GM21447 (cell line): Measurements from ENCODE around the gene SLC8A1.

Experiments
- ATAC-seq: cut with Tn5 transposase; IDR thresholded peaks from one replicate; pipeline ENCODE4 v1.9.1; 2021; ENCODE audit not compliant: unreplicated experiment

SLC8A1 gene

DNA sequence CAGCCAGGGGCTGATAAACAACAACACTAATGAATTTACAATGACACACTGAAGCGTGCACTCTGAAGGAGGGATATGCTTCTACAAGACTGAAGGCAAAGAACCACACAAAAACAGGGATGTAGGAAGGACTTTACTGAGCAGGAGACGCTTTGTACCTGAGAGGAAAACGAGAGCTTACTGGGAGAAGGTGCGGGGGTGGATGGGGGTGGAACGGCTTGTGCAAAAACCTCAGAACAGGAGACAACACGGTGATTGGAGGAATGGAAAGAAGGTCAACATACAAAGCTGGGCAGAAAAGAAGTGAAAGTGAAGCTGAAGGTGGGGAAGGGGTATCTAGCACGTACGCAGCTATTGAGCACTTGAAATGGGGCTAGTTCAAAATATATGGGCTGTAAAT is 93.1 kb downstream of the SLC8A1 start:
- no peak for ATAC-seq

DNA sequence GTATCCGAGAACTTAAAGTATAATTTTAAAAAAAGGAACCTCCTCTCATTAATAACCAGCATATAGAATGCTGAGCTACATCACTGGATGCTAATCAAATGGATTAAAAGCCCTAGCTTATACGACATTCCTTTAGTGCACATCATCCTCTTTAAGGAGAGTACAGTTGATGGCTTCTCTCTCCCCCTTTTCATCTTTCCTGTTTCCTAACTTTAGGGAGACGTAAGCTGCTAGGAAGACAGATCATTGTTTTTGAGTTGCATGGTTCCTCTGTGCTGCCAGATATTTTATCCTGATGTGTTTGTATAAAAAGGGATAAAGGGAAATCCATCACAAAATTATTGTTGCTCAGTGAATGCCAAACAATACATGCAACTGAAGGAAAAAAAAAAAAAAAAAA is 94.2 kb downstream of the SLC8A1 start:
- ATAC-seq, result no peak

DNA sequence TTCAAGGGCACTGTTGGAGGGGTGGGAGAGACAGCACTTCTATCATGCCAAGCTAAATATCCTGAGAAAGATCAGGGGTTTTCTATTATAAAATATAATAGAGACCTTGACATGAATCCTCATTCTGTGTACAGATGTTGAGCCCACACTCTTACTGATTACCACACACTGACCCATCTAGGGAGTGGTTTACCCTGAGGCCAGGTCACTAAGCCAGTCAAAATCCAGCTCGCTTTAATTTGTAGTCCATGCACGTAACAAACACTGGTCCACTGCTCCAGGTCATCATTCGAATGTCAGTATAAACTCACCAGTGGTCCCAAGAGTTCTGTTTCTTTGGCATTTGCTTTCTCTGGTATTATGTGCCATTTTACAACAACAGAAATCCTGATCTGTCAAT is 96.4 kb downstream of the SLC8A1 start:
- ATAC-seq, result no peak

DNA sequence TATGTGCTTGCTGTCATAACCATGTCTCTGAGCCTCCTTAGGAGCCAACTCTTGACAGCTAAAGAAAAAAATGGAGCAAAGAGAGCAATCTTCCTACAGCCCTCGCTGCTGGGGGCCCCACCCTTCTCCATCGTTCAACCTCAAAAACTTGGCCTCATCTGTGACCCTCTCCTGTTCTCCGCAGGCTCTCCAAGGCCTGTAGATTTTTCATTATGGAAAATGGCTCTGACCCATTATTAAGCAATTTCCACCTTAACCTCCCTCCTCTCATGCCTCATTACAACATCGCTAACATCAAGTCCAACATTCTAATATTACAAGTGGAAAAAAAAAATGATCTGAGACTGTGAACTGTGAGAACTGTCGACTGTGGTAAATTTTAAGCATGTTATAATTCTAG is 98.7 kb downstream of the SLC8A1 start:
- no peak for ATAC-seq

DNA sequence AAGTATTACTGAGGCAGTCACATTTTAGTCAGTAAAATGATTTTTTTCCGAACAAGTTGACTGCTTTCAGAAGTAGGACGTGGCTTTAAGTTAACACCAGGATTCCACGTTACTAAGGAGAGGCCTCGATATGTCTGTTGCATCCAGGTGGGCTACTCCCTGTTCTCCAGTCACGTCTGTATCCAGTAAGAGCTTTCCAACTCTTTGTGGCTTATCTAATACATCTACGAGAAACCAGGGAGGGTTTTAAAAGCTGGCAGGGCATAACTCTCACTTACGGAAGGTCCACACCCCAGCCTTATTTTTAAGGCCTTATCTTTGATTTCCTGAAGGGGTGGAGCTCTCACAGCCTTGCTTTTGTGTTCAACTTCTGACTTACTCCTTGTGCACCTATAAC is 99.2 kb downstream of the SLC8A1 start:
- no peak for ATAC-seq

DNA sequence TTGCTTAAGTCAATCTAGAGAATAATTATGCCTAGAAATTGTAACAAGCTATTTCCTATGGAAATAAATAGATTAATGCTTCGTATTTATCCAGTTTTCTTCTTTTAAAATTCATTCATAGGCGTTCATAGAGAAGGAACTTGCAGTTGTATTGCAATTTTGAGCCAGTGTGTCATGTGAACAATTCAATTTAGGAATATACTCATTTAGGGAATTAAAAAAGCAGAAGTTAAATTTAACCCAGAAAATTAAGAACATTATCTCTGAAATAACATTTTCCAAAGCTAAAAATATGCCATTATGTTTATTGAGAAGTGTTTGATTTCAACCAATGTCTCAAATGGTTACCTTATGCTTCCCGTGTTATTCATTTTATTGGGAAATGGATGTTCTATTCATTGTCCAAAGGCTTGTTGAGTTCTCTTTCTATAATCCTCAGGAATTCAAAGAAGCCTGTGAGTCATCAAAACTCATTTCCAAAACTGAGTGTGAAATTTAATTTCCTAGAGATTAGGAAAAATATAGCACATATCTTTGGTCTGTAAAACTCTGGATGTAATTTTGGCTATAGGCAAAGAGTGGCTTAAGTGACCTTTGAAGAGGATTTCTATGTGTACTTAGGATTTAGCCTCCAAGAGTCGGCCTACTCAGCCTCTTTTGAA is 99.7 kb downstream of the SLC8A1 start:
- no peak for ATAC-seq

DNA sequence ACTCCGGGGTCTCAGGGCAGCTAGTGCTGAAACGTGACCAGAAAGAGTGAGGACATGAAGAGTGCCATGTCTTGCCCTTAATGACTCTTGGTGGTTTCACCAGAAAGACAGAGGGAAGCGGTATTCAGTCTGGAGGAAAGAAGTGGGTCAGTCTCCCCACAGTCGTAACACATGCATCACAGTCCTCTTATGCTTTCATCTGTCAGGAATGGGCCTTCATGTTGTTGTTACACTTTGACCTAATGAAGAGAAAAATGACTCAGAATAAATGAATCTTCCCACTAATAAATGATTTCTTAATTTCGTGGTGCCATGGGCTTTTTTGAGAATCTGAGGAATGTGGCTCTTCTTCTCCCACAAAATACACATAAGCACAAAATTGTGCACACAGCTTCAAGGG is 103.2 kb downstream of the SLC8A1 start:
- ATAC-seq, result no peak

DNA sequence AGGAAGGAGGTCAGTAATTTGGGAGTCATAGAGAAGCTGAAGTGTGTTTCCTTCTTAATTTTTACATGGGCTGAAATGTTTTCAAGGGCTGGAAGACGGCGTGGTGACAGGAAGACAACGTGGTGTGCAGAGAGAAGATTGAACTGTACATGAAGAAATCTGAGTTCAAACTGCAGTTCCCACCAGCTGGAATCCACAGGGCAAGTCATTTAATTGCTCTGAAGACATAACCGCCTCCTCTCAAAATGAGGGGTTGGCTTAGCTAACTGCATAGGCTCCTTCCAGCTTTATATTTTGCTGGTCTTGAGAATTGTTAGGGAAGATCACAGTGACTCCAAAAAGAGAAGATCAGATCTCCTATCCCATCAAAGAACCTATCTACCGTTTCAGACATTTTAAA is 103.9 kb downstream of the SLC8A1 start:
- no peak for ATAC-seq

DNA sequence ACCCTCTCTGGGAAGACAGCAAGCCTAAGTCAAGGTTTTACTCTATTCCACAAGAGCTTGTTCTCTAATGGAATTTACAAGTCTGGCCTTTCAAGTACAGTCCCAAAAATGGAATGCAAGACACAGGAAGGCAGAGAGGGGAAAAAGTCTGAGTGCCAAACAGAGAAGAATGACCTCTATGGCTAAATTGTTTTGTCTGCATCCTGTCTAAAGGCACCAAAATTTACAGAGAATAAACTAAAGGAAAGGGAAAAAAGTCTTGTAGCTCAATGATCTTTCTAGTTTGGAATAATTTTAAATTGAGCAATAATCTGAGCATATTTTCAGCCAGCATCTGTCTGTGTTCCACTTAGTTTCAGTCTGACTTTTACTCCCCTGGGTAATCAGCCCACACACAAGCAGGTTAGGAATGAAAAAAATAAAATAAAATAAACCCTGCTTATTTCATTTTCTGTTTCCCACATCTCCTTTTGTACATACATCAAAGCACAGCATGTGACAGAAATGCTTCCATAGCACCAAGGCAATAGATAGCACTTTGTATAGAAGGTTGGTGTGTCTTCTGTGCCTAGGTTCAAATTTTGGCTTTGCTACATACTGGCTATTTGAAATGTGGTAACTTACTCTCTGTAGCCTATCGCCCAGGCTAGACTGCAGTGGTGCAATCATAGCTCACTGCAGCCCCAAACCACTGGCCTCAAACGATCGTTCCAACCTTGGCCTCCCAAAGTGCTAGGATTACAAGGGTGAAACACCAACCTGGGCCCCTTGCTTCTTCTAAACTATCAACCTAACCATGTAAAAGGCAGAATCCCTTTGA is 105.1 kb downstream of the SLC8A1 start:
- ATAC-seq, result peak; percentile 72

DNA sequence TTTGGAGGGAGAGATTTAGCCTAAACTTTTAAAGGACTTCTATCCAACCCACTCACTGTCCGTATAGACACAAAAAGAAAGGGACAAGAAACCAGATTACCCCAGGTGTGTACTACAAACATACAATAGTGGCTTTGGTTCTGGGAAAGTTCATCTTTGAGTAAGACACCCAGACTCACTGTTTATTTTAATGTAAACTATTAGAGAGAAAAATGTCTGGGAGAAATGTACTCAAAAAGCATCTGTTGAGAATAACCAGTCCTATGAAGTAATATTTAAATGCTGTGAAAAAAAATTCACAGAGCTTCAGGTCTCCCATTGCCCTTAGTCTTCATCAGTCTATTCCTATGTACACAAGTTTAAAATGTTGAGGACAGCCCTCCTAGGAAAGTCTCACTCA is 107.5 kb downstream of the SLC8A1 start:
- ATAC-seq, result no peak

DNA sequence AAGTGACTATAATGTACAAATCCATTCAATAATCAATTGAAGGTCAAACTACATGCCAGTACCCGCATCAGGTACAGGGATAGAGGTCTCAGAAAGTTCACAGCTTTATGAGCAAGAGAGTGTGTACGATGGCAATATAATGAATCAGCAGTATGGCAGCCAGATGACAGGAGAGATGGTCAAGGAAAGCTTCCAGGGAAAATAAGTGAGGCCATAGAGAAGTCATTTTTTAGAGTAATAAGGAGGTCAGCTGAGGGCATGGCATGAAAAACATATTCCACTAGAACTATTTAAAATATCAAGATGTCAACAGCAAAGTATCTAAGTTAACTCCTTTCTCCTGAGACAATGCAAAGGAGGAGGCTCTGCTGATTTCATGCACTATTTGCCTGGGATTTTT is 108.0 kb downstream of the SLC8A1 start:
- no peak for ATAC-seq

DNA sequence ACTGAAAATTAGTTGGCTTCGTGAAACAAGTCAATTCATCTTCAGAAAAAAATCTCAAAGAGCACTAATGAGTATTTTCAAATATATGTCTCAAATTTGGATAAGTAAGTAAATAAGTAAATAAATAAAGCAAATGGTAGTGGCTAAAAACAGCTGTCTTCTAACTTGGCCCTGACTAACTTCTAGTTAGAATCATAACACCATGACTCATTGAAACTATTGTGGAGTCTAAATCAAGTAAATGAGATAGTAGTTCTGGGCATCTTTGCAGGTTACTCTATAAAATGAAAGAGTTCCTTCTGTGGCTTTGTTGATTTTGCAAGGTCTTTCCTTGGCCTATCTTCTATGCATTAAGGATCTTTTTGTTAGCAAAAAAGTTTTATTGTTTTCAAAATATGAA is 110.7 kb downstream of the SLC8A1 start:
- ATAC-seq, result no peak

DNA sequence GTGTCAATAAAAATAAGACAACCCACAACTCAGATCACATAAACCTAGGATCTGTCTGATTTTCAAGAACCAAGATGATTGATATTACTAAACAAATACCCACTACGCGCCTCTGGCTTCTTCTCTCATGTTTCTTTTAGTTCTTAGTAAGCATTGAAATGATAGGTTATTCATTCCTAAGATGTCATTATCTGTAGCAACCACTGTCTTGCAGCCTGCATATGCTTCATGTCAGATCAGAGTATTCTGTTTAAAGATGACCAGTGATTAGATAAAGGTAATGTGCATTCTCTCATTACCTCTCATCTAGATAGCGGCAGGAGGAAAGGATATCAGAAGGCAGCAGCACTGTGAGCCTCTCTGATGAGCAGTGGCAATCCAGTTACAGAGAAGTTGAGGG is 112.9 kb downstream of the SLC8A1 start:
- ATAC-seq, result no peak

DNA sequence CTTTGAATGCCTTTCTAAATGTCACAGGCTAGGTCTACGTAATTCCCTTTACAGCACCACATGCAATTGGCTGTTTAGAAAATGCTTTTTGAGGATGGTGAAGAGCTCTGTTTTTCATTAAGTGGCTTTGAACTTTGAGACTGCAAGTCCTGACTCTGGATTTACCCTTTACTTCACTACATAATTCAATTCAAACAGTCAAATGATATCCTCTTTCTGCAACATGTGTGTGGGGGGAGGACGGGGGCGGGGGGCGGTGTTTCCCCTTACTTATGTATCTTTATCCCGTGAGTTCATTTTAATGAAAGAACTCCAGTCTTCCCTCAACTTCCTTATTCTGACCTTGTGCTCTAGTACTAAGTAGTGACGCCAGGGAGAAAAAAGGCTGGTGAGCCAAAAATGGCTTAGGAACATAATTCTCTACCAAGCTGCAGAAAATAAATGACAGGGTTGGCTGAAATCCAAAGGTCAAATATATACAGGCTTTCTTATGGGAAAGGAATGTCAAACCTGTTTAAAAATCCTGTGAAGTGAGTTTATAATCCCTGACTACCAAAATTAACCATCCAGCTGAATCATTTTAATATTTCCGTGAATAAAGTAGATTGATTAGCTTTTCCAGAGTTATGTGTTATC is 119.6 kb downstream of the SLC8A1 start:
- no peak for ATAC-seq

DNA sequence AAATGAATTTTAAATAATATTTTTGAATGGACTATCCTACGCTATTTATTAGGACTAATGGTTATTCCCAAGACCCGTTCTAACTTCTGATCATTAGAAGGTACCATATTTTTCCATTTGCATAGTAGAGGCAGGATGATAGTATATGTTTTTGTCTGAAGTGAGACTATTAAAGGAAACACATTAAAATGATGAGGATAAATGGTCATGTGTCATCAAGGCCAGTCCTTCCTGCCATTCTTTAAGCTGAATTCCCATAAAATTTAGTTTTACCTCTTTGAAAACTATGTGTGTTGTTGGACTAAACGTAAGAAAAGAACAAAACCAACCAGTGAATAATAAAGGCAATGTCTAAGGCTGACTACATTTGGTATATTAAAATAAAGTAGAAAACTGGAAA is 121.8 kb downstream of the SLC8A1 start:
- ATAC-seq, result no peak

DNA sequence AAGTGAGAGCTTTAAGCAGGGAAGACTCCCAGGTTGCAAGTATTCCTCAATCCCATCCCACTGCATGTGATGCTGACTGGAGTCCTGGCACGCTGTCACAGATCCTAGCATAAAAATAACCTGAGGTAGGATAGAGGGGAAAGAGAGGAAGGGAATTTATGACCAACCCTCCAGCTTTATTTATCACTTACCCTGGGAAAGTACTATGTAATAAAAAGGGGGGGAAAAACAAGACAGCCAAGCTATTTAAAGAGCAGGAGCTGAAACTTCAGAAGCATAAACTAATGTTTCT is 122.2 kb downstream of the SLC8A1 start:
- ATAC-seq, result no peak

DNA sequence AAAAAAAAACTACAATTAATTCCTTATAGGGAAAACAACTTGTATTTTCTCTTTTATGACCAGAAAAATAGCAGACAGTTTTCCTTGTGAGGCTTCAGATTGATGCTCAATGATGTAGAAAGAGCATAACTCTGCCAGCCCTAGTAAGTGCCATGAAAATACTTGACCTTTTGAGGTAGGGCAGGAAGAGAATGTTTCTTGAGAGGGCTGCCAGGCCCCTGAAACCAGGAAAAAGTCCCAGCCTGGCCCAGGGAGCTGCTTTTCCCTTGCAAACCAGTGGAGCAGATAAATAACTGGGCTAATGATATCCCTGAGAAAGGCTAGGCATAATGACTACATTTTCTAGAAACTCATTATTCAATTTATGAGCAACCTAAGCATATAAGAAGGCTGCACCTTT is 126.8 kb downstream of the SLC8A1 start:
- ATAC-seq, result no peak

DNA sequence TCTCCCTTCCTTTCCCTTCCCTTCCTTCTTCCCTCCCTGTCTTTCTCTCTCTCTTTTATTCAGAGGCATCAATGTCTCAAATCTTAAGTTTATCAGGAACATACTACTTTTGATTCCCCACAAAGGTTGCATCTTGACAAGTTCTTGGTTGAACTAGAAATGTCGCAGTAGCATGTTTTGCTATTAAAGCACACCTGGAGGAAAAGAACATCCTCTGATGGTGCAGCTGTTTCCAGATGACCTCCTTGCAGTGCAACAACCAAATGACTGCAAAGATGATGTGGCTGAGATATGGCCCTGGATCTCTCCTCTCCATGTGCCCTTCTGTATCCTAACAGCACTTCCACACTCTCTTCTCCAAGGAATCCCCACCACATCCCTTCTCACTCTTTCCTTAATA is 127.2 kb downstream of the SLC8A1 start:
- no peak for ATAC-seq

DNA sequence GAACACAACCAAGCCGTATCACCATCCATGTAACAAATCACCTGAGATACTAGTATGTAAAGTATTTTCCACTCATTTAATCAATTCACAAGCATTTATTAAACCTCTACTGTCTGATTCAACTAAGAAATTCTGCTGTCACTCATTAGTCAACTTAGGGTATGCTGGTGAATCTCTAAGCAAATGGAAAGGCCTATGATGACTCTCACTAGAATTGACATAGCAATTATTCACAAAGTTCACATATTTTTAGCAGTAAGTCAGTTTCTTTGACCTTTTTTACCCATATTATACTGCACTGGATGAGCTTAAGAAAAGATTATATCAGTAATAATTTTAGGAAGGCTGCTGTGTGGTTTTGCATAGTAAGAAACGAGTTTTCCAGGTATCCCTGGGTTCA is 130.1 kb downstream of the SLC8A1 start:
- ATAC-seq, result no peak

DNA sequence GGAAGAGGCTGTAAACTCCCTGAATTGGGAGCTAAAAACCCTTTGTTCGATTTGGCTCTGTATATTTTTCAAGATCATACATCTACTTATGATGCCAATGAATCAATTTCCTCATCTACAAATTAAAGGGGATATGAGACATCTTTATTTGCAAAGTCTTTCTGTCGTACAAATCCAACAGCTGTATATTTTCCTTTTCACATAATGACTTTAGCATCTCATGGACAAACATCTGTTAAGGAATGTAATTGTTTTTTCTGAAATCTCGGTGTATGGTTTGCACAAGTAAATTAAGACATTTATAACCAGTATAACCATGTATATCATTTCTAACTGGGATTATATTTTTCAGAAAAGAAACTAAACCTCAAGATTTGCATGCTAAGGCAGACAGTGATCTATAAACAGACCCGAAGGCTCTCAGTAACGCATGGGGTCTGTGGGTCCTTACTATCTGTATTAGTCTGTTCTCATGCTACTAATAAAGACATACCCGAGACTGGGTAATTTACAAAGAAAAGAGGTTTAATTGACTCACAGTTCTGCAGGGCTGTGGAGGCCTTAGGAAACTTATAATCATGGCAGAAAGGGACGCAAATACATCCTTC is 130.8 kb downstream of the SLC8A1 start:
- ATAC-seq, result no peak

DNA sequence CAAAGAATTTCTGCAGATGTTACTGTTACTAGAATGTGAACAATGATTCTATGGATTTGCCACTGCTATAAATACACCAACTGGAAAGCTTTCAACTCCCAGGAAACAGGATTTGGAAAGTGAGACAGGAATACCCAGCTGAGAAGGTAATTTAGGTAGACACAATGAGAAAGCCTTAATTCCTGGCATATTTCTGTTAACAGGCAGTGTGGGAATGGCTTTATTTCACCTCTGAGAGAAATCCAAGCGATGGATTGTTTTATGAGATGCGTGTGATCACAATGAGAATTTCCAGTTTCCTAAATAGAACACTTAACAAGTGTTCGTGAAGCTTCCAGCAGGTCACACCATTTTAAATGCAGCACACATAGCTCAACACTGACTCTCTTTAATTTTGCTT is 133.0 kb downstream of the SLC8A1 start:
- no peak for ATAC-seq

DNA sequence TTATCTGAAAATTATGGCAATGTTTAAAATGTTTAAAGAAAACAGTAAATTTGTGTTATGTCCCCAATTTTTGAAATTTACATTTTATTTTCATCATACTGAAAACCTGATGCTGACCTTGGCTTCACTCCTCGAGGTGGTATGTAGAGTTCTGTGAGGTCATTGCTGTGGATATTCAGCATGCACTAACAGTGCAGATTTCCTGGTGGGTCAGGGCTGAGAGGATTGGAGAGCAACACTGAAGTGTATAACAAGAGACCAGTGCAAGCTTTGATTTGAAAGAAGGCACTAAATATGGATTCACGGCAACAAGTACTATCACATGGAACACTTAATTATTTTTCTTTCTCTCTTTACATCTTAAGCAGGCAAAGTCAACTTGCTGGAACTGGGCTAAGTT is 134.1 kb downstream of the SLC8A1 start:
- ATAC-seq, result no peak
